ENCODE measurements around the gene FGF8.

The FGF8 gene

GRCh38 chr10:101781984-101782810 lies 6.3 kb upstream of the FGF8 start:
- peak; percentile 7 for DNase-seq

GRCh38 chr10:101781655-101781983 lies 5.7 kb upstream of the FGF8 start:
- DNase-seq, result no peak

- peak; percentile 78 for DNase-seq
Measured at GRCh38 chr10:101780818-101781654, 5.1 kb upstream of the FGF8 start.

GRCh38 chr10:101780187-101780817 lies 4.4 kb upstream of the FGF8 start:
- no peak for DNase-seq

- DNase-seq, result peak; percentile 87
Measured at GRCh38 chr10:101779544-101780186, 3.8 kb upstream of the FGF8 start.

GRCh38 chr10:101778781-101779543 lies 3.0 kb upstream of the FGF8 start:
- peak; percentile 28 for DNase-seq

- no peak for DNase-seq
Measured at GRCh38 chr10:101778151-101778780, 2.4 kb upstream of the FGF8 start.

GRCh38 chr10:101777619-101778145 lies 1.8 kb upstream of the FGF8 start:
- no peak for DNase-seq

- no peak for DNase-seq
Measured at GRCh38 chr10:101776161-101776817, 375 bp upstream of the FGF8 start.

- no peak for DNase-seq
Measured at GRCh38 chr10:101774589-101775272, 1.2 kb downstream of the FGF8 start.

GRCh38 chr10:101773923-101774588 lies 1.9 kb downstream of the FGF8 start:
- no peak for DNase-seq

GRCh38 chr10:101772895-101773761 lies 2.8 kb downstream of the FGF8 start:
- DNase-seq, result no peak

- DNase-seq, result no peak
Measured at GRCh38 chr10:101772017-101772894, 3.7 kb downstream of the FGF8 start.

- no peak for DNase-seq
Measured at GRCh38 chr10:101771380-101771779, 4.5 kb downstream of the FGF8 start.

GRCh38 chr10:101770331-101771215 lies 5.3 kb downstream of the FGF8 start:
- no peak for DNase-seq

GRCh38 chr10:101769541-101770180 lies 6.3 kb downstream of the FGF8 start:
- no peak for DNase-seq

Data from activated naive CD4-positive, alpha-beta T cell treated with Interleukin-2 at 50 U/mL for 16 hours (primary cell).